A549 (cell line): ENCODE results near the gene C3orf62.
"Not testable (repeated sequence)": the region's sequence is repeated elsewhere in the genome, so short reads cannot be mapped to it uniquely, and the experiment has no call there.

Experiments
- CBX8 ChIP-seq: fragments of 200-600 bp; sonication (generic); IDR thresholded peaks from 2 replicates; pipeline ENCODE4 v1.6.1; 2016
- CHD4 ChIP-seq: fragments of 200-600 bp; sonication (generic); IDR thresholded peaks from 2 replicates; pipeline ENCODE4 v1.6.1; 2016; ENCODE audit warnings: antibody characterized with exemption, mild to moderate bottlenecking, borderline replicate concordance
- JUN ChIP-seq, 2 experiments: fragments of >200 bp; sonication (Bioruptor Twin); formaldehyde crosslinking; IDR thresholded peaks; 2 replicates in 1 of 2; 3 replicates in 1 of 2; pipeline ENCODE4 v1.6.1; 2016 to 2017
- POLR2A ChIP-seq: IDR thresholded peaks from 2 replicates; pipeline ENCODE4 v1.6.1; 2012; ENCODE audit warnings: mild to moderate bottlenecking, low read length
- RCOR1 ChIP-seq: fragments of 150-350 bp; IDR thresholded peaks from 2 replicates; pipeline ENCODE4 v1.6.1; 2014; ENCODE audit warnings: antibody characterized with exemption, low read length, low read depth
- TF ChIP-seq, protein P1 (sequence below): fragments of >200 bp; sonication (Bioruptor Twin); formaldehyde crosslinking; IDR thresholded peaks from 3 replicates; pipeline ENCODE4 v1.5.1; 2016
- TF ChIP-seq, protein P2 (sequence below): fragments of 450-650 bp; IDR thresholded peaks from 2 replicates; pipeline ENCODE4 v1.6.1; 2014; ENCODE audit warnings: antibody characterized with exemption

DNA sequence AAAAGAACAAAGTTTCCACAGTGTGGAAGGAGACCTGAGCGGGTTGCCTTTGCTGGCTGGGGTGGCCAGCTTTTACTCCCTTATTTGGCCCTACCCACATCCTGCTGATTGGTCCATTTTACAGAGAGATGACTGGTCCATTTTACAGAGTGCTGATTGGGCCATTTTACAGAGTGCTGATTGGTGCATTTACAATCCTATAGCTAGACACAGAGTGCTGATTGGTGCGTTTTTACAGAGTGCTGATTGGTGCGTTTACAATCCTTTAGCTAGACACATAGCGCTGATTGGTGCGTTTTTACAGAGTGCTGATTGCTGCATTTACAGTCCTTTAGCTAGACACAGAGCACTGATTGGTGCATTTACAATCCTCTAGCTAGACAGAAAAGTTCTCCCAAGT, 48.2 kb downstream of the C3orf62 start:
- TF ChIP-seq RCOR1; JUN (IDR thresholded peaks at IDR 0.05); CBX8; CHD4; POLR2A: not testable (repeated sequence)
- TF ChIP-seq, protein P1, sequence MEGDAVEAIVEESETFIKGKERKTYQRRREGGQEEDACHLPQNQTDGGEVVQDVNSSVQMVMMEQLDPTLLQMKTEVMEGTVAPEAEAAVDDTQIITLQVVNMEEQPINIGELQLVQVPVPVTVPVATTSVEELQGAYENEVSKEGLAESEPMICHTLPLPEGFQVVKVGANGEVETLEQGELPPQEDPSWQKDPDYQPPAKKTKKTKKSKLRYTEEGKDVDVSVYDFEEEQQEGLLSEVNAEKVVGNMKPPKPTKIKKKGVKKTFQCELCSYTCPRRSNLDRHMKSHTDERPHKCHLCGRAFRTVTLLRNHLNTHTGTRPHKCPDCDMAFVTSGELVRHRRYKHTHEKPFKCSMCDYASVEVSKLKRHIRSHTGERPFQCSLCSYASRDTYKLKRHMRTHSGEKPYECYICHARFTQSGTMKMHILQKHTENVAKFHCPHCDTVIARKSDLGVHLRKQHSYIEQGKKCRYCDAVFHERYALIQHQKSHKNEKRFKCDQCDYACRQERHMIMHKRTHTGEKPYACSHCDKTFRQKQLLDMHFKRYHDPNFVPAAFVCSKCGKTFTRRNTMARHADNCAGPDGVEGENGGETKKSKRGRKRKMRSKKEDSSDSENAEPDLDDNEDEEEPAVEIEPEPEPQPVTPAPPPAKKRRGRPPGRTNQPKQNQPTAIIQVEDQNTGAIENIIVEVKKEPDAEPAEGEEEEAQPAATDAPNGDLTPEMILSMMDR, result not testable (repeated sequence)
- TF ChIP-seq, protein P2, sequence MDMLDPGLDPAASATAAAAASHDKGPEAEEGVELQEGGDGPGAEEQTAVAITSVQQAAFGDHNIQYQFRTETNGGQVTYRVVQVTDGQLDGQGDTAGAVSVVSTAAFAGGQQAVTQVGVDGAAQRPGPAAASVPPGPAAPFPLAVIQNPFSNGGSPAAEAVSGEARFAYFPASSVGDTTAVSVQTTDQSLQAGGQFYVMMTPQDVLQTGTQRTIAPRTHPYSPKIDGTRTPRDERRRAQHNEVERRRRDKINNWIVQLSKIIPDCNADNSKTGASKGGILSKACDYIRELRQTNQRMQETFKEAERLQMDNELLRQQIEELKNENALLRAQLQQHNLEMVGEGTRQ, result not testable (repeated sequence)
